Neuronal stem cell (in vitro differentiated cells): ENCODE results near the gene GBE1.

Source experiments
- DNase-seq: peaks from one replicate; pipeline ENCODE4 v3.0.0-alpha.2; 2013; ENCODE audit warnings: low spot score
- H2AFZ ChIP-seq: one replicate; pipeline ENCODE4 v1.6.1; 2013; ENCODE audit warnings: mild to moderate bottlenecking, low read length, inconsistent platforms
- H2AK5ac ChIP-seq: 2 replicates; pipeline ENCODE4 v1.6.1; 2013; ENCODE audit warnings: low read depth, mild to moderate bottlenecking, inconsistent platforms, low read length, moderate library complexity, mixed read lengths
- H2BK120ac ChIP-seq: 2 replicates; pipeline ENCODE4 v1.6.1; 2013; ENCODE audit warnings: low read depth, mild to moderate bottlenecking, inconsistent platforms, low read length, moderate library complexity, mixed read lengths
- H2BK12ac ChIP-seq: one replicate; pipeline ENCODE4 v1.6.1; 2013; ENCODE audit warnings: low read length, inconsistent platforms
- H2BK15ac ChIP-seq: 2 replicates; pipeline ENCODE4 v1.6.1; 2013; ENCODE audit warnings: mild to moderate bottlenecking, low read length, inconsistent platforms, mixed read lengths
- H2BK5ac ChIP-seq: one replicate; pipeline ENCODE4 v1.6.1; 2013; ENCODE audit warnings: inconsistent platforms, mild to moderate bottlenecking, low read length, moderate library complexity
- H3K14ac ChIP-seq: one replicate; pipeline ENCODE4 v1.6.1; 2013; ENCODE audit warnings: low read length, inconsistent platforms
- H3K18ac ChIP-seq: 2 replicates; pipeline ENCODE4 v1.6.1; 2013; ENCODE audit warnings: low read length, inconsistent platforms
- H3K23ac ChIP-seq: 2 replicates; pipeline ENCODE4 v1.6.1; 2013; ENCODE audit warnings: low read depth, mild to moderate bottlenecking, mixed read lengths, low read length, inconsistent platforms; ENCODE audit not compliant: poor library complexity
- H3K27ac ChIP-seq: replicated peaks from 3 replicates; pipeline ENCODE4 v1.5.1; 2013; ENCODE audit warnings: low read length, inconsistent platforms
- H3K27me3 ChIP-seq, 3 experiments: 2 replicates each; pipeline ENCODE4 v1.6.1; 2013; ENCODE audit warnings: low read length in 3 of 3, mild to moderate bottlenecking in 2 of 3, inconsistent platforms in 1 of 3, low read depth in 1 of 3, mixed read lengths in 1 of 3, moderate library complexity in 1 of 3; ENCODE audit not compliant: control insufficient read depth in 3 of 3, insufficient read depth in 3 of 3
- H3K36me3 ChIP-seq, 2 donors: replicated peaks in 1 of 2; 2 replicates each; pipeline ENCODE4 v1.6.1; 2013; ENCODE audit warnings: low read length in 2 of 2; ENCODE audit not compliant: control insufficient read depth in 2 of 2, insufficient read depth in 2 of 2
- H3K4ac ChIP-seq: 2 replicates; pipeline ENCODE4 v1.6.1; 2013; ENCODE audit warnings: inconsistent platforms, mild to moderate bottlenecking, low read length, moderate library complexity
- H3K4me1 ChIP-seq, 2 donors: 1 replicate in 1 of 2; 2 replicates in 1 of 2; pipeline ENCODE4 v1.6.1; 2013; ENCODE audit warnings: low read length in 2 of 2, low read depth in 1 of 2; ENCODE audit not compliant: control insufficient read depth in 2 of 2, insufficient read depth in 1 of 2
- H3K4me2 ChIP-seq: one replicate; pipeline ENCODE4 v1.6.1; 2013; ENCODE audit warnings: mild to moderate bottlenecking, low read length, inconsistent platforms; ENCODE audit not compliant: insufficient read depth, poor library complexity, severe bottlenecking
- H3K4me3 ChIP-seq, 2 donors: 2 replicates each; pipeline ENCODE4 v1.5.1; 2013; ENCODE audit warnings: low read length in 2 of 2, mild to moderate bottlenecking in 2 of 2, inconsistent platforms in 1 of 2, moderate library complexity in 1 of 2
- H3K79me1 ChIP-seq: one replicate; pipeline ENCODE4 v1.6.1; 2013; ENCODE audit warnings: low read depth, mild to moderate bottlenecking, inconsistent platforms, low read length, moderate library complexity
- H3K9ac ChIP-seq: one replicate; pipeline ENCODE4 v1.6.1; 2013; ENCODE audit warnings: mild to moderate bottlenecking, low read depth, low read length, inconsistent platforms; ENCODE audit not compliant: poor library complexity
- H3K9me3 ChIP-seq, 2 donors: replicated peaks in 1 of 2; 2 replicates each; pipeline versions ENCODE3 to v1.6.1; 2013; ENCODE audit warnings: low read length in 2 of 2, mild to moderate bottlenecking in 2 of 2, inconsistent platforms in 1 of 2, low read depth in 1 of 2, mixed read lengths in 1 of 2, moderate library complexity in 1 of 2; ENCODE audit not compliant: control insufficient read depth in 2 of 2, insufficient read depth in 1 of 2
- H4K8ac ChIP-seq: one replicate; pipeline ENCODE4 v1.6.1; 2013; ENCODE audit warnings: low read depth, mild to moderate bottlenecking, inconsistent platforms, low read length, moderate library complexity
- H4K91ac ChIP-seq: one replicate; pipeline ENCODE4 v1.6.1; 2013; ENCODE audit warnings: low read length, low read depth, mild to moderate bottlenecking, inconsistent platforms; ENCODE audit not compliant: poor library complexity
- WGBS, 2 donors: extraction: QIAGEN DNeasy Blood & Tissue Kit; methylation state at CpG; one replicate each; pipeline ENCODE4 v1.1.7; 2013; ENCODE audit warnings: missing lambda C conversion rate in 2 of 2, mixed read lengths in 1 of 2; ENCODE audit not compliant: insufficient read length in 2 of 2, insufficient replicate concordance in 1 of 2; ENCODE audit errors: extremely low coverage in 2 of 2; 5-methylcytosine and 5-hydroxymethylcytosine counted together

The GBE1 gene

DNA sequence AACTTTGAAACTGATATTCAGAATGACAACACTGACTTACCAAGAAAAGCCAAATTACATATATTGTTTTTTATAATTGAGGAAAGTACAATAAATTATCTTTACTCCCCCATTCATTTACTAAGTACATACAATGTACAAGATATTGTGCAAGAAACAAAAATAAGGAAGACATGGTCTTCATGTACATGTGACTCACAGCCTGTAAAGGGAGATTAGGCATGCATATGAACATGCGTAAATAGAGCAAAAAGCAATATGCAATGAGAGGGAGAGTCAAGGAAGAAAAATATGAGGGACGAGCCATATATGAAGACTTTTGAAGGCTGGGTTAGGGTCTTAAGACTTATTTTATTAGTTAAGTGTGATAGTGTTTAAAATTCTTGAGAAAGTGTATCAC, 258.4 kb downstream of the GBE1 start:
- no peak overlapping the region for H3K27ac ChIP-seq
- no peak overlapping the region for H2BK5ac ChIP-seq
- H4K8ac ChIP-seq: no peak overlapping the region
- H3K23ac ChIP-seq: no peak overlapping the region
- no peak overlapping the region for H3K4ac ChIP-seq
- H2BK120ac ChIP-seq: no peak overlapping the region
- no peaks in the 10 kb centered on the region for H3K9me3 ChIP-seq
- WGBS, 2 donors: no CpG with 5 or more reads among the region's 2 CpGs
- DNase-seq: no peak
- no peaks in the 10 kb centered on the region for H3K27me3 ChIP-seq
- no peak overlapping the region for H3K18ac ChIP-seq
- no peak overlapping the region for H3K9ac ChIP-seq
- H3K36me3 ChIP-seq: peaks cover 0 to 2% of the 10 kb centered on the region in 2 donors
- H2AFZ ChIP-seq: no peak overlapping the region
- H2BK15ac ChIP-seq: no peak overlapping the region
- no peak overlapping the region for H3K4me2 ChIP-seq
- H2AK5ac ChIP-seq: no peak overlapping the region
- H3K4me3 ChIP-seq: no peak overlapping the region
- peaks cover 0 to 2% of the 10 kb centered on the region in 2 donors for H3K4me1 ChIP-seq
- H4K91ac ChIP-seq: no peak overlapping the region
- H2BK12ac ChIP-seq: no peak overlapping the region
- no peaks in the 10 kb centered on the region for H3K79me1 ChIP-seq
- no peak overlapping the region for H3K14ac ChIP-seq

DNA sequence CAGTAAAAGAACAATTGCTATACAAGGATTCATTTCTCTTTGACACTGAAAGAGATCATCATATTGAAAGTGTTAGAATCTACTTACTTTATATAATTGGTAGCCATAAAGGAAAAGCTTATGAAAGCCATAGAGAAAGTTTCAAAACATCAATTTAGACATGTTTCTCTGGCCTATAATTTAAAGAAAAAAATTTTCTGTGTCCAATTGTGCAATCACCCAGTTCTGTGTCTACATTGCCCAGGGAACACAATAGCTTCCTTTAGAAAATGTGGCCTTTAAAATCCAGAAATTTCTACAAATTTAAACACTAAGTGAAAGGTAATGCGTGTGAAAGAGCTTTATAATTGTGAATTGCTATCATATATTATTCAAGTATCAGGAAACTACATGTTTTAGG, 259.2 kb downstream of the GBE1 start:
- H3K9ac ChIP-seq: no peak overlapping the region
- WGBS, 2 donors: no CpG with 5 or more reads among the region's 1 CpG
- no peak for DNase-seq

DNA sequence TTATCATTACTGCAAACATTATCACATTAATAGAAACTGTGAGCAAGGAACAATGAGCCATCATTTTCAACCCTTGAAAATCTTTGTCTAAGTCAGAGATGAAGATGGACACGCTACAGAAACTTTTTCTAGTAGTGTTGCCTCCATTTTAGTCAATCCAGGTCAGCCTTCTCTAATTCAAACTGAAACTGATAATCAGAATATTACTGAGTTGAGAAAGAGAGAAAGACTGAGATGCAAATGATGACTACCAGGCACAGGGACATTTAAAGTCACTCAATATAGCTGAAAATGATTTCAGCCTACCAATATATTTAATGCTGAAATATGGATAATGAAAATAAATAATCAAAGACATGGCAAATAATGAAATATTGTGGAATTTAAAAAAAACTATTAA, 261.4 kb downstream of the GBE1 start:
- no peak overlapping the region for H2BK12ac ChIP-seq
- H3K4ac ChIP-seq: no peak overlapping the region
- H3K9ac ChIP-seq: no peak overlapping the region
- no peak overlapping the region for H3K4me3 ChIP-seq
- no peaks in the 10 kb centered on the region for H3K79me1 ChIP-seq
- H3K18ac ChIP-seq: no peak overlapping the region
- no peaks in the 10 kb centered on the region for H3K27me3 ChIP-seq
- H3K14ac ChIP-seq: no peak overlapping the region
- H3K4me1 ChIP-seq: peaks cover 0 to 2% of the 10 kb centered on the region in 2 donors
- peaks cover 0 to 2% of the 10 kb centered on the region in 2 donors for H3K36me3 ChIP-seq
- H2AFZ ChIP-seq: no peak overlapping the region
- no peak overlapping the region for H2BK15ac ChIP-seq
- no CpG with 5 or more reads among the region's 1 CpG for WGBS, 2 donors
- no peak overlapping the region for H3K4me2 ChIP-seq
- H2AK5ac ChIP-seq: no peak overlapping the region
- H4K91ac ChIP-seq: no peak overlapping the region
- no peak overlapping the region for H4K8ac ChIP-seq
- H3K27ac ChIP-seq: no peak overlapping the region
- H3K23ac ChIP-seq: no peak overlapping the region
- H3K9me3 ChIP-seq: no peaks in the 10 kb centered on the region
- DNase-seq: no peak
- H2BK120ac ChIP-seq: no peak overlapping the region
- H2BK5ac ChIP-seq: no peak overlapping the region

More for the DNA sequence above, 259.2 kb downstream of the GBE1 start:
- Histone ChIP-seq H3K23ac (no peak overlapping the region), H2BK12ac (no peak overlapping the region), H3K9me3 (no peaks in the 10 kb centered on the region), H4K8ac (no peak overlapping the region), H3K27me3 (no peaks in the 10 kb centered on the region), H3K79me1 (no peaks in the 10 kb centered on the region), H2AK5ac (no peak overlapping the region), H3K27ac (no peak overlapping the region), H4K91ac (no peak overlapping the region), H3K4me2 (no peak overlapping the region), H3K4me1 (peaks cover 0 to 2% of the 10 kb centered on the region in 2 donors), H3K36me3 (peaks cover 0 to 2% of the 10 kb centered on the region in 2 donors), H3K4me3 (no peak overlapping the region), H2BK120ac (no peak overlapping the region), H2AFZ (no peak overlapping the region), H2BK5ac (no peak overlapping the region), H3K18ac (no peak overlapping the region), H3K14ac (no peak overlapping the region), H3K4ac (no peak overlapping the region), H2BK15ac (no peak overlapping the region)

DNA sequence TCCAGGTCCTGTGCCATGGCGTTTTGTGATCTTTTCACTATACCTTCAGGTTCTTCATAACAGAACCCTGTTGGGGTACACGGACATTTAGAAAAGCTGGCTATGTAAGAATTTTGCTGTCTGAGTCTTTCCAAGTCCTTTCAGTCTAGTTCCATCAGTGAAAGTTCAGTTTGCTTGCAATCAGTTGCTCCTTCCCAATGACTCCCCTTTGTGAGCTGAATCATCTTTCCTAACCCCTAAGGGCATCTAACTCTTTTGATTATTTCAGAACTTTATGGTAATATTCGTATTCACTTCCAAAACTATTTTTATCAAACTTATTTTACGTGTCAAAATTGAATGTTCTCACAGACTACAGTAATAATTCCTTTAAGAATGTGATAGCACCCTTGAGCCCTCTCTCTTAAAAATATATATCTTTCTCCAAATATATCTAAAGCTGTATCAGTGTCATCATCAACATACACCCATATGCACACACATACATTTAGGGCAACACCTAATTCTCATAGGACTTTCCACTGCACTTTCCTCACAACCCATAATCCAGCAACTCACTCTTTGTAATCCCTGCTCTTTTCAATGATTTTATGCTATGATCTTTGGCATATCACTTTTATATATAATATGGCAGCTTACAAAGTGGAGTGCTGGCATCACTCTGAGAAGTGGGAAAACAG, 263.7 kb downstream of the GBE1 start:
- Histone ChIP-seq H3K4me2 (no peak overlapping the region), H2BK15ac (no peak overlapping the region), H4K8ac (no peak overlapping the region)

More for the DNA sequence above, 263.7 kb downstream of the GBE1 start:
- Histone ChIP-seq H3K9ac (no peak overlapping the region), H3K4me3 (no peak overlapping the region), H3K23ac (no peak overlapping the region), H3K27me3 (no peaks in the 10 kb centered on the region), H3K79me1 (no peaks in the 10 kb centered on the region), H3K4me1 (no peaks in the 10 kb centered on the region), H2AK5ac (no peak overlapping the region), H4K91ac (no peak overlapping the region), H3K14ac (no peak overlapping the region), H3K36me3 (no peaks in the 10 kb centered on the region), H2BK12ac (no peak overlapping the region), H3K9me3 (no peaks in the 10 kb centered on the region), H3K4ac (no peak overlapping the region), H3K27ac (no peak overlapping the region), H2AFZ (no peak overlapping the region), H2BK5ac (no peak overlapping the region), H3K18ac (no peak overlapping the region), H2BK120ac (no peak overlapping the region)
- 100% methylated on average over 2 of the region's 4 CpGs; no CpG with 5 or more reads in 1 of the 2 donors for WGBS, 2 donors
- DNase-seq: no peak
